OCI-LY7 (cell line): Measurements from ENCODE around the gene BMS1.
"Not testable (repeated sequence)": the region's sequence is repeated elsewhere in the genome, so short reads cannot be mapped to it uniquely, and the experiment has no call there.

Experiments
- EZH2phosphoT487 ChIP-seq: fragments of 200-600 bp; sonication (generic); IDR thresholded peaks from 2 replicates; pipeline ENCODE4 v1.6.1; 2018; ENCODE audit warnings: low read depth, borderline replicate concordance, mild to moderate bottlenecking, mixed run types, antibody characterized with exemption, low read length, moderate library complexity, mixed read lengths
- TF ChIP-seq, protein P1 (sequence below): fragments of 200-600 bp; sonication (generic); conservative IDR thresholded peaks from 2 replicates; pipeline ENCODE4 v1.5.1; 2014; ENCODE audit warnings: mild to moderate bottlenecking, antibody characterized with exemption, low read length, moderate library complexity, mixed read lengths

DNA sequence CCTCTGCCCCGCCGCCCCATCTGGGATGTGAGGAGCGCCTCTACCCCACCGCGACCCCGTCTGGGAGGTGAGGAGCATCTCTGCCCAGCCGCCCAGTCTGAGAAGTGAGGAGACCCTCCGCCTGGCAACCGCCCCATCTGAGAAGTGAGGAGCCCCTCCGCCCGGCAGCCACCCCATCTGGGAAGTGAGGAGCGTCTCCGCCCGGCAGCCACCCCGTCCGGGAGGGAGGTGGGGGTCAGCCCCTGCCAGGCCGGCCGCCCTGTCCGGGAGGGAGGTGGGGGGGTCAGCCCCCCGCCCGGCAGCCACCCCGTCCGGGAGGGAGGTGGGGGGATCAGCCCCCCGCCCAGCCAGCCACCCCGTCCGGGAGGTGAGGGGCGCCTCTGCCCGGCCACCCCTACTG lies 64.7 kb downstream of the BMS1 start:
- TF ChIP-seq, protein P1, sequence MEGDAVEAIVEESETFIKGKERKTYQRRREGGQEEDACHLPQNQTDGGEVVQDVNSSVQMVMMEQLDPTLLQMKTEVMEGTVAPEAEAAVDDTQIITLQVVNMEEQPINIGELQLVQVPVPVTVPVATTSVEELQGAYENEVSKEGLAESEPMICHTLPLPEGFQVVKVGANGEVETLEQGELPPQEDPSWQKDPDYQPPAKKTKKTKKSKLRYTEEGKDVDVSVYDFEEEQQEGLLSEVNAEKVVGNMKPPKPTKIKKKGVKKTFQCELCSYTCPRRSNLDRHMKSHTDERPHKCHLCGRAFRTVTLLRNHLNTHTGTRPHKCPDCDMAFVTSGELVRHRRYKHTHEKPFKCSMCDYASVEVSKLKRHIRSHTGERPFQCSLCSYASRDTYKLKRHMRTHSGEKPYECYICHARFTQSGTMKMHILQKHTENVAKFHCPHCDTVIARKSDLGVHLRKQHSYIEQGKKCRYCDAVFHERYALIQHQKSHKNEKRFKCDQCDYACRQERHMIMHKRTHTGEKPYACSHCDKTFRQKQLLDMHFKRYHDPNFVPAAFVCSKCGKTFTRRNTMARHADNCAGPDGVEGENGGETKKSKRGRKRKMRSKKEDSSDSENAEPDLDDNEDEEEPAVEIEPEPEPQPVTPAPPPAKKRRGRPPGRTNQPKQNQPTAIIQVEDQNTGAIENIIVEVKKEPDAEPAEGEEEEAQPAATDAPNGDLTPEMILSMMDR = not testable (repeated sequence)
- TF ChIP-seq EZH2phosphoT487 = not testable (repeated sequence)
